H1 (cell line): ENCODE measurements around the gene MYLK4. TPM values are rescaled to one million over a fixed set of nuclear protein-coding genes. Genes with fewer than 3 reads are reported as not detected.
A peak's percentile ranks its signal among the peaks of the same experiment; 100 is the strongest.

ENCODE experiments used
- CTCF ChIA-PET: fragments of 300-600 bp; sonication (Branson Sonifier 250); formaldehyde crosslinking; loops from one replicate; lab custom pipeline; 2021; ENCODE audit not compliant: partially characterized antibody; lab: Charles Lee
- POLR2A ChIA-PET: fragments of 300-600 bp; sonication (Branson Sonifier 250); formaldehyde crosslinking; loops from one replicate; lab custom pipeline; 2021; ENCODE audit warnings: inconsistent platforms; ENCODE audit not compliant: partially characterized antibody; lab: Charles Lee
- DNase-seq, 2 experiments: peaks; one replicate each; pipeline versions ENCODE4 v3.0.0 to v3.0.0-alpha.2; 2010 to 2022; ENCODE audit warnings: low spot score in 2 of 2, low read depth in 1 of 2, mixed read lengths in 1 of 2
- FAIRE-seq: peaks from 2 replicates; lab custom pipeline; 2011; peaks lifted over from hg19 to GRCh38; lab: Jason Lieb, UNC
- H2AFZ ChIP-seq: 2 replicates; pipeline ENCODE4 v1.8.1; 2012; ENCODE audit warnings: low read length, inconsistent platforms
- H2AK5ac ChIP-seq: 2 replicates; pipeline ENCODE4 v1.6.1; 2013; ENCODE audit warnings: low read depth, low read length
- H2BK120ac ChIP-seq: replicated peaks from 2 replicates; pipeline ENCODE3; 2013; ENCODE audit warnings: low read depth, low read length, inconsistent platforms
- H2BK12ac ChIP-seq: 2 replicates; pipeline ENCODE4 v1.6.1; 2013; ENCODE audit warnings: low read depth, low read length
- H2BK15ac ChIP-seq: 2 replicates; pipeline ENCODE4 v1.6.1; 2013; ENCODE audit warnings: low read length
- H2BK20ac ChIP-seq: 2 replicates; pipeline ENCODE4 v1.6.1; 2013; ENCODE audit warnings: low read length
- H2BK5ac ChIP-seq: 2 replicates; pipeline ENCODE4 v1.6.1; 2013; ENCODE audit warnings: low read depth, low read length
- H3K14ac ChIP-seq: 2 replicates; pipeline ENCODE4 v1.6.1; 2013; ENCODE audit warnings: inconsistent platforms; ENCODE audit not compliant: insufficient read length
- H3K18ac ChIP-seq: 2 replicates; pipeline ENCODE4 v1.6.1; 2013; ENCODE audit warnings: low read length; ENCODE audit errors: extremely low read depth
- H3K23ac ChIP-seq: 2 replicates; pipeline ENCODE4 v1.6.1; 2013; ENCODE audit warnings: inconsistent platforms; ENCODE audit not compliant: insufficient read length
- H3K23me2 ChIP-seq: 2 replicates; pipeline ENCODE4 v1.6.1; 2013; ENCODE audit warnings: low read depth, low read length
- H3K27ac ChIP-seq: 2 replicates; pipeline ENCODE4 v1.6.1; 2011; ENCODE audit warnings: low read depth, low read length, inconsistent platforms
- H3K27me3 ChIP-seq, 4 experiments: replicated peaks in 1 of 4; 1 replicate in 1 of 4; 2 replicates in 3 of 4; pipeline versions ENCODE4 v1.6.1 to v1.8.1; 2011 to 2013; ENCODE audit warnings: low read length in 3 of 4, mild to moderate bottlenecking in 3 of 4, inconsistent platforms in 2 of 4, mixed read lengths in 2 of 4, moderate library complexity in 1 of 4; ENCODE audit not compliant: control insufficient read depth in 3 of 4, insufficient read depth in 3 of 4; ENCODE audit errors: extremely low read depth in 1 of 4
- H3K36me3 ChIP-seq, 4 experiments: 2 replicates each; pipeline versions ENCODE4 v1.6.1 to v1.8.1; 2011 to 2013; ENCODE audit warnings: mild to moderate bottlenecking in 4 of 4, low read length in 3 of 4, moderate library complexity in 2 of 4, control low read depth in 1 of 4, inconsistent platforms in 1 of 4; ENCODE audit not compliant: insufficient read depth in 4 of 4, control insufficient read depth in 2 of 4
- H3K4ac ChIP-seq: replicated peaks from 2 replicates; pipeline ENCODE3; 2013; ENCODE audit warnings: low read length, low read depth, mixed read lengths, inconsistent platforms; ENCODE audit not compliant: insufficient read length
- H3K4me1 ChIP-seq, 4 experiments: replicated peaks in 1 of 4; 1 replicate in 1 of 4; 2 replicates in 3 of 4; pipeline versions ENCODE4 v1.6.1 to v1.8.1; 2011 to 2013; ENCODE audit warnings: low read length in 3 of 4, inconsistent platforms in 2 of 4, mixed read lengths in 1 of 4; ENCODE audit not compliant: insufficient read depth in 4 of 4, control insufficient read depth in 3 of 4
- H3K4me2 ChIP-seq, 2 experiments: 2 replicates each; pipeline versions ENCODE4 v1.6.1 to v1.8.1; 2011 to 2013; ENCODE audit warnings: low read depth in 2 of 2, low read length in 2 of 2, control low read depth in 1 of 2, inconsistent platforms in 1 of 2, mild to moderate bottlenecking in 1 of 2; ENCODE audit not compliant: insufficient read depth in 1 of 2
- H3K4me3 ChIP-seq, 4 experiments: fragments of 200-600, 300-600 bp in 1 of 4; sonication (generic), shearing (Covaris generic), sonication (Bioruptor Twin) in 1 of 4; 2 replicates each; pipeline versions ENCODE4 v1.5.1 to v1.8.1; 2011 to 2016; ENCODE audit warnings: low read length in 4 of 4, low read depth in 3 of 4, control low read depth in 2 of 4, inconsistent platforms in 2 of 4, mild to moderate bottlenecking in 2 of 4, mixed read lengths in 1 of 4, moderate library complexity in 1 of 4; ENCODE audit not compliant: insufficient read depth in 2 of 4; ENCODE audit errors: extremely low read depth in 1 of 4
- H3K56ac ChIP-seq: replicated peaks from 2 replicates; pipeline ENCODE3; 2013; ENCODE audit warnings: low read depth, mild to moderate bottlenecking, mixed read lengths, low read length, inconsistent platforms; ENCODE audit not compliant: insufficient read length
- H3K79me1 ChIP-seq: 2 replicates; pipeline ENCODE4 v1.6.1; 2013; ENCODE audit warnings: low read depth, low read length, control low read depth
- H3K79me2 ChIP-seq, 2 experiments: 2 replicates each; pipeline versions ENCODE4 v1.6.1 to v1.8.1; 2012 to 2013; ENCODE audit warnings: low read length in 2 of 2, mild to moderate bottlenecking in 2 of 2, inconsistent platforms in 1 of 2; ENCODE audit not compliant: insufficient read depth in 2 of 2, control insufficient read depth in 1 of 2
- H3K9ac ChIP-seq, 4 experiments: replicated peaks in 1 of 4; 1 replicate in 1 of 4; 2 replicates in 3 of 4; pipeline versions ENCODE4 v1.6.1 to v1.8.1; 2011 to 2013; ENCODE audit warnings: low read depth in 3 of 4, low read length in 3 of 4, control low read depth in 2 of 4, mild to moderate bottlenecking in 2 of 4, moderate library complexity in 2 of 4, inconsistent platforms in 1 of 4; ENCODE audit errors: extremely low read depth in 1 of 4
- H3K9me3 ChIP-seq, 2 experiments: 2 replicates each; pipeline versions ENCODE4 v1.6.1 to v1.8.1; 2012 to 2013; ENCODE audit warnings: mild to moderate bottlenecking in 2 of 2, moderate library complexity in 2 of 2, control low read depth in 1 of 2, inconsistent platforms in 1 of 2, low read depth in 1 of 2, low read length in 1 of 2, mixed read lengths in 1 of 2; ENCODE audit not compliant: insufficient read depth in 2 of 2
- H4K20me1 ChIP-seq, 2 experiments: replicated peaks in 1 of 2; 2 replicates each; pipeline versions ENCODE3 to v1.8.1; 2011 to 2013; ENCODE audit warnings: inconsistent platforms in 2 of 2, low read length in 2 of 2, mild to moderate bottlenecking in 1 of 2; ENCODE audit not compliant: insufficient read depth in 2 of 2, control insufficient read depth in 1 of 2
- H4K5ac ChIP-seq: 2 replicates; pipeline ENCODE4 v1.6.1; 2013; ENCODE audit warnings: low read length, low read depth, mixed read lengths, inconsistent platforms; ENCODE audit not compliant: insufficient read length
- H4K8ac ChIP-seq: 2 replicates; pipeline ENCODE4 v1.8.0; 2013; ENCODE audit warnings: mild to moderate bottlenecking, moderate library complexity, low read length, inconsistent platforms; ENCODE audit not compliant: insufficient read depth; ENCODE audit errors: extremely low read depth
- H4K91ac ChIP-seq: replicated peaks from 2 replicates; pipeline ENCODE3; 2013; ENCODE audit warnings: low read length, mixed read lengths, inconsistent platforms; ENCODE audit not compliant: insufficient read length
- BACH1 ChIP-seq: IDR thresholded peaks from 2 replicates; pipeline ENCODE4 v1.6.1; 2012; ENCODE audit warnings: low read length, improper control_type of control experiment
- CBX8 ChIP-seq: fragments of 300-800, 300-1000 bp; sonication (generic); IDR thresholded peaks from 2 replicates; pipeline ENCODE4 v1.7.1; 2016; ENCODE audit warnings: low read depth, low read length, borderline replicate concordance
- CEBPB ChIP-seq: IDR thresholded peaks from 2 replicates; pipeline ENCODE4 v1.6.1; 2012; ENCODE audit warnings: low read depth, low read length
- E2F6 ChIP-seq: IDR thresholded peaks from 2 replicates; pipeline ENCODE4 v1.6.1; 2012; ENCODE audit warnings: inconsistent platforms
- EGR1 ChIP-seq: IDR thresholded peaks from 2 replicates; pipeline ENCODE4 v1.6.1; 2011; ENCODE audit warnings: low read depth, low read length, borderline replicate concordance
- PHF8 ChIP-seq: fragments of 200-600 bp; sonication (generic); conservative IDR thresholded peaks from 2 replicates; pipeline ENCODE4 v1.7.1; 2012; ENCODE audit warnings: low read depth, mild to moderate bottlenecking, inconsistent platforms, low read length, moderate library complexity
- SP1 ChIP-seq: IDR thresholded peaks from 2 replicates; pipeline ENCODE4 v1.6.1; 2011; ENCODE audit warnings: low read depth, low read length
- TAF7 ChIP-seq: optimal IDR thresholded peaks from 2 replicates; pipeline ENCODE3; 2011; ENCODE audit warnings: low read depth, mild to moderate bottlenecking, inconsistent platforms, low read length, moderate library complexity, borderline replicate concordance
- ZNF274 ChIP-seq: IDR thresholded peaks from 2 replicates; pipeline ENCODE4 v1.7.0; 2012; ENCODE audit warnings: low read length, borderline replicate concordance; ENCODE audit errors: extremely low read depth
- WGBS, 2 experiments: shearing (Covaris generic) in 1 of 2; methylation state at CpG; one replicate each; pipeline versions ENCODE4 v1.1.6 to v1.1.7; 2013 to 2015; ENCODE audit warnings: low lambda C conversion rate in 2 of 2, mixed read lengths in 2 of 2, inconsistent platforms in 1 of 2, low coverage in 1 of 2, missing lambda C conversion rate in 1 of 2; ENCODE audit not compliant: insufficient replicate concordance in 2 of 2, insufficient coverage in 1 of 2, insufficient read length in 1 of 2; ENCODE audit errors: extremely low coverage in 1 of 2, missing lambda C conversion rate in 1 of 2; 5-methylcytosine and 5-hydroxymethylcytosine counted together
- polyA plus RNA-seq, 7 experiments: library from polyadenylated mRNA; depleted of rRNA in 3 of 7; stranded (reverse) in 5 of 7; unstranded in 2 of 7; fragments of >200 nt in 5 of 7; fragments of 200-250 nt in 2 of 7; gene quantifications; 1 replicate in 5 of 7; 2 replicates in 1 of 7; 4 replicates in 1 of 7; pipeline versions ENCODE4 v1.2.1 to v1.2.3, GENCODE V29; 2011 to 2013; ENCODE audit warnings: missing spikeins in 2 of 7, mixed read lengths in 2 of 7
- total RNA-seq: library from RNA; stranded (reverse); fragmentation: NEBNext Ultra II Directional; extraction: Animal tissue kit (Norgen Biotek cat#: 25700); gene quantifications from 2 replicates; pipeline ENCODE4 v1.2.1, GENCODE V29; 2021

Gene MYLK4
- total and polyA plus RNA-seq, 2 of the 8 experiments (the other 6 are each of a cell fraction or from before 2014, with no cell fraction given): 0.11 to 0.17 TPM

GRCh38 chr6:2718334-2719092 is 32.2 kb downstream of the MYLK4 start:
- no peak overlapping the region for H4K8ac ChIP-seq
- CTCF ChIA-PET: interaction anchor here (1.0 to 1.3 kb wide), 4 partner anchors 15 to 31 kb away, joined by 3 to 5 read pairs (median 4); no protein-coding TSS in a partner anchor
- POLR2A ChIA-PET: no interaction called here
- H3K18ac ChIP-seq: no peak overlapping the region
- H3K9ac ChIP-seq: no peak overlapping the region
- WGBS, 2 experiments: 95% methylated on average over 6 of the region's 6 CpGs; no CpG with 5 or more reads in 1 of the 2 experiments
- H3K27me3 ChIP-seq: no peaks in the 10 kb centered on the region; a peak in 1 of 7 replicates
- DNase-seq (no peak), FAIRE-seq (no peak)
- H2AK5ac ChIP-seq: no peak overlapping the region
- no peak overlapping the region for H4K5ac ChIP-seq
- 0 out of 2 replicates have a peak overlapping the region, but pooled peaks have one; percentile 15 for H2AFZ ChIP-seq
- H3K4me1 ChIP-seq: 0 out of 7 replicates have a peak, but pooled peaks cover 0 to 2% (median 0%) of the 10 kb centered on the region in 4 experiments
- H3K56ac ChIP-seq: no peak overlapping the region
- TF ChIP-seq SP1 (no peak), TAF7 (no peak), PHF8 (no peak), ZNF274 (no peak), CBX8 (no peak), E2F6 (no peak), BACH1 (no peak), CEBPB (no peak), EGR1 (no peak)
- H3K14ac ChIP-seq: no peak overlapping the region
- no peak overlapping the region for H4K91ac ChIP-seq
- no peaks in the 10 kb centered on the region for H3K79me1 ChIP-seq
- no peak overlapping the region for H3K4me3 ChIP-seq
- H3K23me2 ChIP-seq: no peaks in the 10 kb centered on the region; the same call in 1 of the 2 replicates
- no peak overlapping the region for H2BK12ac ChIP-seq
- H3K27ac ChIP-seq: no peak overlapping the region
- no peak overlapping the region for H2BK20ac ChIP-seq
- no peak overlapping the region for H2BK120ac ChIP-seq
- H3K4me2 ChIP-seq: no peak overlapping the region
- no peaks in the 10 kb centered on the region for H4K20me1 ChIP-seq
- H2BK5ac ChIP-seq: no peak overlapping the region
- no peaks in the 10 kb centered on the region for H3K79me2 ChIP-seq
- H3K9me3 ChIP-seq: peaks cover 0 to 2% of the 10 kb centered on the region in 2 experiments; a peak in 1 of 4 replicates
- H3K23ac ChIP-seq: no peak overlapping the region
- H3K36me3 ChIP-seq: no peaks in the 10 kb centered on the region
- H3K4ac ChIP-seq: no peak overlapping the region
- H2BK15ac ChIP-seq: no peak overlapping the region
